Neural progenitor cell (in vitro differentiated cells): ENCODE results near the gene PRSS2. TPM values are rescaled to one million over a fixed set of nuclear protein-coding genes. Genes with fewer than 3 reads are reported as not detected.

Experiments used
- DNase-seq: peaks from one replicate; pipeline ENCODE4 v3.0.0-alpha.2; 2016; ENCODE audit warnings: low spot score
- H2AFZ ChIP-seq: fragments of 200-600 bp; sonication (generic); replicated peaks from 2 replicates; pipeline ENCODE4 v1.6.1; 2016; ENCODE audit warnings: antibody characterized with exemption
- H3F3A ChIP-seq: fragments of 200-600 bp; sonication (generic); 2 replicates; pipeline ENCODE4 v1.6.1; 2016; ENCODE audit warnings: antibody characterized with exemption, low read depth
- H3K27ac ChIP-seq: fragments of 200-600 bp; sonication (generic); 2 replicates; pipeline ENCODE4 v1.5.1; 2016; ENCODE audit warnings: mild to moderate bottlenecking
- H3K27me3 ChIP-seq: fragments of 200-600 bp; sonication (generic); 2 replicates; pipeline ENCODE4 v1.6.1; 2016; ENCODE audit warnings: mild to moderate bottlenecking, moderate library complexity
- H3K36me3 ChIP-seq: fragments of 200-600 bp; sonication (generic); 2 replicates; pipeline ENCODE4 v1.5.1; 2016
- H3K4me1 ChIP-seq: fragments of 200-600 bp; sonication (generic); 2 replicates; pipeline ENCODE4 v1.6.1; 2016; ENCODE audit warnings: mixed run types
- H3K4me2 ChIP-seq: fragments of 200-600 bp; sonication (generic); 2 replicates; pipeline ENCODE4 v1.6.1; 2016
- H3K4me3 ChIP-seq: fragments of 200-600 bp; sonication (generic); 2 replicates; pipeline ENCODE4 v1.5.1; 2016
- H3K79me2 ChIP-seq: fragments of 200-600 bp; sonication (generic); 2 replicates; pipeline ENCODE4 v1.6.1; 2016; ENCODE audit warnings: low read depth
- H3K9ac ChIP-seq: fragments of 200-600 bp; sonication (generic); 2 replicates; pipeline ENCODE4 v1.6.1; 2016
- H3K9me3 ChIP-seq: fragments of 200-600 bp; sonication (generic); 2 replicates; pipeline ENCODE4 v1.5.1; 2016; ENCODE audit warnings: low read depth
- H4K20me1 ChIP-seq: fragments of 200-600 bp; sonication (generic); 2 replicates; pipeline ENCODE4 v1.6.1; 2016; ENCODE audit warnings: low read depth
- H3K27ac Mint-ChIP-seq: 3 replicates; pipeline ENCODE4 v1.8.0; 2021; ENCODE audit warnings: mixed read lengths
- H3K27me3 Mint-ChIP-seq: 2 replicates; pipeline ENCODE4 v1.8.0; 2022; ENCODE audit warnings: low read depth, mild to moderate bottlenecking, inconsistent platforms, moderate library complexity, mixed read lengths; ENCODE audit not compliant: insufficient read depth
- H3K36me3 Mint-ChIP-seq: 3 replicates; pipeline ENCODE4 v1.8.0; 2021; ENCODE audit warnings: mixed read lengths
- H3K4me1 Mint-ChIP-seq: 3 replicates; pipeline ENCODE4 v1.8.0; 2021; ENCODE audit warnings: mixed read lengths
- H3K4me3 Mint-ChIP-seq: 3 replicates; pipeline ENCODE4 v1.8.0; 2021; ENCODE audit warnings: mild to moderate bottlenecking, moderate library complexity, mixed read lengths
- H3K9me3 Mint-ChIP-seq: 3 replicates; pipeline ENCODE4 v1.8.0; 2020; ENCODE audit warnings: mixed read lengths
- EZH2 ChIP-seq: fragments of 200-600 bp; sonication (generic); IDR thresholded peaks from 2 replicates; pipeline ENCODE4 v1.6.1; 2017; ENCODE audit warnings: antibody characterized with exemption, mild to moderate bottlenecking, moderate library complexity
- EZH2phosphoT487 ChIP-seq: fragments of 200-600 bp; sonication (generic); IDR thresholded peaks from 2 replicates; pipeline ENCODE4 v1.6.1; 2017; ENCODE audit warnings: antibody characterized with exemption
- total RNA-seq: library from RNA; depleted of rRNA; stranded (reverse); fragments of >200 nt; gene quantifications from 2 replicates; pipeline ENCODE4 v1.2.3, GENCODE V29; 2015; ENCODE audit warnings: low replicate concordance
- TF ChIP-seq, protein P1 (sequence below): fragments of 200-600 bp; sonication (generic); IDR thresholded peaks from 2 replicates; pipeline ENCODE4 v1.5.1; 2017; ENCODE audit warnings: antibody characterized with exemption, mild to moderate bottlenecking

Gene PRSS2
- total RNA-seq, 1 donor from 2014 or later = not detected

DNA sequence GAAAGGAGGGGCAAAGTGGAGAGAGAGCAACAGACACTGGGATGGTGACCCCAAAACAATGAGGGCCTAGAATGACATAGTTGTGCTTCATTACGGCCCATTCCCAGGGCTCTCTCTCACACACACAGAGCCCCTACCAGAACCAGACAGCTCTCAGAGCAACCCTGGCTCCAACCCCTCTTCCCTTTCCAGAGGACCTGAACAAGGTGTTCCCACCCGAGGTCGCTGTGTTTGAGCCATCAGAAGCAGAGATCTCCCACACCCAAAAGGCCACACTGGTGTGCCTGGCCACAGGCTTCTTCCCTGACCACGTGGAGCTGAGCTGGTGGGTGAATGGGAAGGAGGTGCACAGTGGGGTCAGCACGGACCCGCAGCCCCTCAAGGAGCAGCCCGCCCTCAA, 20.7 kb downstream of the PRSS2 start:
- TF ChIP-seq EZH2 (no peak), EZH2phosphoT487 (no peak)
- TF ChIP-seq, protein P1, sequence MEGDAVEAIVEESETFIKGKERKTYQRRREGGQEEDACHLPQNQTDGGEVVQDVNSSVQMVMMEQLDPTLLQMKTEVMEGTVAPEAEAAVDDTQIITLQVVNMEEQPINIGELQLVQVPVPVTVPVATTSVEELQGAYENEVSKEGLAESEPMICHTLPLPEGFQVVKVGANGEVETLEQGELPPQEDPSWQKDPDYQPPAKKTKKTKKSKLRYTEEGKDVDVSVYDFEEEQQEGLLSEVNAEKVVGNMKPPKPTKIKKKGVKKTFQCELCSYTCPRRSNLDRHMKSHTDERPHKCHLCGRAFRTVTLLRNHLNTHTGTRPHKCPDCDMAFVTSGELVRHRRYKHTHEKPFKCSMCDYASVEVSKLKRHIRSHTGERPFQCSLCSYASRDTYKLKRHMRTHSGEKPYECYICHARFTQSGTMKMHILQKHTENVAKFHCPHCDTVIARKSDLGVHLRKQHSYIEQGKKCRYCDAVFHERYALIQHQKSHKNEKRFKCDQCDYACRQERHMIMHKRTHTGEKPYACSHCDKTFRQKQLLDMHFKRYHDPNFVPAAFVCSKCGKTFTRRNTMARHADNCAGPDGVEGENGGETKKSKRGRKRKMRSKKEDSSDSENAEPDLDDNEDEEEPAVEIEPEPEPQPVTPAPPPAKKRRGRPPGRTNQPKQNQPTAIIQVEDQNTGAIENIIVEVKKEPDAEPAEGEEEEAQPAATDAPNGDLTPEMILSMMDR = no peak
- Histone ChIP-seq H3K9ac (no peak overlapping the region), H3K79me2 (no peaks in the 10 kb centered on the region), H3K4me1 (peaks cover 3% of the 10 kb centered on the region), H3K27ac (no peak overlapping the region), H3F3A (no peaks in the 10 kb centered on the region), H2AFZ (no peak overlapping the region), H3K4me2 (no peak overlapping the region), H4K20me1 (no peaks in the 10 kb centered on the region), H3K27me3 (peaks cover 27% of the 10 kb centered on the region), H3K36me3 (no peaks in the 10 kb centered on the region), H3K4me3 (no peak overlapping the region), H3K9me3 (no peaks in the 10 kb centered on the region)
- DNase-seq = no peak
- Mint-ChIP-seq H3K9me3 (peaks cover 2% of the 10 kb centered on the region), H3K27me3 (peaks cover 31% of the 10 kb centered on the region), H3K36me3 (no peaks in the 10 kb centered on the region), H3K27ac (no peak overlapping the region), H3K4me1 (peaks cover 7% of the 10 kb centered on the region), H3K4me3 (no peak overlapping the region)

- Histone ChIP-seq H3K27ac (no peak overlapping the region), H3K9ac (no peak overlapping the region), H3K4me2 (no peak overlapping the region), H3K9me3 (no peaks in the 10 kb centered on the region), H4K20me1 (no peaks in the 10 kb centered on the region), H3F3A (no peaks in the 10 kb centered on the region), H2AFZ (no peak overlapping the region), H3K4me1 (peaks cover 7% of the 10 kb centered on the region), H3K27me3 (peaks cover 34% of the 10 kb centered on the region), H3K79me2 (no peaks in the 10 kb centered on the region), H3K4me3 (no peak overlapping the region), H3K36me3 (no peaks in the 10 kb centered on the region)
- H3K9me3 Mint-ChIP-seq = peaks cover 2% of the 10 kb centered on the region
- no peaks in the 10 kb centered on the region for H3K36me3 Mint-ChIP-seq
- H3K4me3 Mint-ChIP-seq = no peak overlapping the region
- DNase-seq = no peak
- H3K27ac Mint-ChIP-seq = no peak overlapping the region
- peaks cover 8% of the 10 kb centered on the region for H3K4me1 Mint-ChIP-seq
- peaks cover 35% of the 10 kb centered on the region for H3K27me3 Mint-ChIP-seq
- TF ChIP-seq EZH2 (no peak), EZH2phosphoT487 (no peak)
- TF ChIP-seq, protein P1 = no peak
Measured at GRCh38 chr7:142792129-142792528, 21.4 kb downstream of the PRSS2 start.

DNA sequence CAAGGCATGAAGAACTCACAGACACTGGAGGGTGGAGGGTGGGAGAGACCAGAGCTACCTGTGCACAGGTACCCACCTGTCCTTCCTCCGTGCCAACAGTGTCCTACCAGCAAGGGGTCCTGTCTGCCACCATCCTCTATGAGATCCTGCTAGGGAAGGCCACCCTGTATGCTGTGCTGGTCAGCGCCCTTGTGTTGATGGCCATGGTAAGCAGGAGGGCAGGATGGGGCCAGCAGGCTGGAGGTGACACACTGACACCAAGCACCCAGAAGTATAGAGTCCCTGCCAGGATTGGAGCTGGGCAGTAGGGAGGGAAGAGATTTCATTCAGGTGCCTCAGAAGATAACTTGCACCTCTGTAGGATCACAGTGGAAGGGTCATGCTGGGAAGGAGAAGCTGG, 21.8 kb downstream of the PRSS2 start:
- no peaks in the 10 kb centered on the region for H3F3A ChIP-seq
- H3K4me3 ChIP-seq = no peak overlapping the region
- DNase-seq = no peak

More for the DNA sequence above, 21.8 kb downstream of the PRSS2 start:
- Mint-ChIP-seq H3K4me1 (peaks cover 9% of the 10 kb centered on the region), H3K27ac (no peak overlapping the region), H3K36me3 (no peaks in the 10 kb centered on the region), H3K9me3 (peaks cover 2% of the 10 kb centered on the region), H3K27me3 (peaks cover 39% of the 10 kb centered on the region), H3K4me3 (no peak overlapping the region)
- no peaks in the 10 kb centered on the region for H3K79me2 ChIP-seq
- H3K27me3 ChIP-seq = peaks cover 38% of the 10 kb centered on the region
- H3K4me1 ChIP-seq = peaks cover 8% of the 10 kb centered on the region
- H3K4me2 ChIP-seq = no peak overlapping the region
- H3K9me3 ChIP-seq = no peaks in the 10 kb centered on the region
- H3K36me3 ChIP-seq = no peaks in the 10 kb centered on the region
- H3K9ac ChIP-seq = no peak overlapping the region
- TF ChIP-seq EZH2phosphoT487 (no peak), EZH2 (no peak)
- TF ChIP-seq, protein P1 = no peak
- no peak overlapping the region for H3K27ac ChIP-seq
- no peak overlapping the region for H2AFZ ChIP-seq
- H4K20me1 ChIP-seq = no peaks in the 10 kb centered on the region
